NT2/D1 (cell line): ENCODE data around the gene NDUFA7.

ENCODE experiments used
- YY1 ChIP-seq: IDR thresholded peaks from 2 replicates; pipeline ENCODE4 v1.6.1; 2011; ENCODE audit not compliant: insufficient read length, insufficient read depth
- ZNF274 ChIP-seq: IDR thresholded peaks from 2 replicates; pipeline ENCODE4 v1.6.1; 2011; ENCODE audit warnings: mild to moderate bottlenecking, low read depth, low read length

GRCh38 chr19:8305798-8306197 lies 15.4 kb downstream of the NDUFA7 start:
- no peak for TF ChIP-seq YY1
- no peak for TF ChIP-seq ZNF274
